ENCODE data around the gene RAB36.

The RAB36 gene

DNA sequence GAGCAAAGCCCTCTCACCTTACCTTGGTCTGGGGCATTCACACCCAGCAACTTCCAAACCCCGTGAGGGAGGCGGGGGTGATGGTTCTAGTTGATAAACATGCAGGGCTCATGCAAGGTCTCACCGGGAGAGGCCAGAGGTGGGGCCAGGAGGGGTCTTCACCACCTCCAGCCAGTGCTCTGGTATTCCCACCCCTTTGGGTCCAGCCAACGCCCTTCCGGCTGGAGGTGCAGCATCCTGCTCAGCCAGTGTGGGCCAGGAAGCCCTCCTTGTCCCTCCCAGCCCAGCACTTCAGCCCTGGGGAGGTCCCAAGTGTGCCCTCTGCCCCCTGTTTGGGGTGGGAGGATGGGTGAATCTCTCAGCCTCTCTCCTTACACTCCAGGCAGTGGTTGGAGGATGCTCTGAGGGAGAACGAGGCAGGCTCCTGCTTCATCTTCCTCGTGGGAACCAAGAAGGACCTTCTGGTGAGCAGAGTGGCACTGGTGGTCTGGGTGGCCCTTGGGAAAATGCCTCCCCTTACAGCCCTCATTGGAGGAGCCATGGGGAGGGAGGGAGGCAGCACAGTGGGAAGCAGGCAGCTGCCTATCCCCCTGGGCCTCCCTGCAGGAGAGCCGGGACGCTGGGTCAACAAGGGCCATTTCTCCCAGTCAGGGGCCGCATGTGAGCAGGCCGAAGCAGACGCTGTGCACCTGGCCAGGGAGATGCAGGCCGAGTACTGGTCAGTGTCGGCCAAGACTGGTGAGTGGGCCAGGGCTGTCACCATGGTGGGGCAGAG is 13.4 kb downstream of the RAB36 start:
- DNase-seq (ENCODE audit: low read depth) = no peak

DNA sequence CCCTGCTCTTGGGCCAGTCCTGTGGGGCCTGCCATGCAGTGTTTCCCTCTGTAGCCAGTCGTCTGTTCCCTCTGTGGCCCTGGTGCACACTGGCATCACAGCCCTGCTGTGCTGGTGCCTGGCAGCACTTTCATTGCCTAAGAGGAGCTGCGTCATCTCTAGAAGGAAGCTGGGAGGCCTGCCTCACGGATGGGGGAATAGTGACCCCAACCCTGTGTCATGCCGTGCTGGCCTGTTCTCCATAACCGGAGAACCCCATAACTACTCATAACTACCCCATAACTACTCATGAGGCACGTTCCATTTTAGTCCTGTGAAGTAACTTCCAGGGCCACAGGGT is 14.0 kb downstream of the RAB36 start:
- no peak for DNase-seq (ENCODE audit: low read depth)

DNA sequence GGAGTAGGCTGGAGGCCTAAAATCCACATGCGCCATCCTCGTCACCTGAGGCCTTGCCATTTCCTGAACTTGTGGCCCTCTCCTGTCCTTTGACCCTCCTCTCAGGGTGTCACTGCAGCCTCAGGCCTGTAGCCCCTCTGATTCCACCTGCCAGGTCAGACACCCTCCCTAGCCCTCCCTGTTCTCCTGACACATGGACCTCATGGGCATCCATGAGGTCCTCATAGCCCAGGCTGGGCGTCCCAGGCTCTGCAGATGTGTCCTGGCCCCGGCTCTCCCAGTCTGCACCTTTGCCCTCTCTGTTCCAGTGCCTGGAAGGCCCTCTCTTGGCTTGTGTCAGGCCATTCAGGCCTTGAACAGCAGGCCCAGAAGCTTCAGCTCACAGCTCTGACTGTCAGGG is 15.8 kb downstream of the RAB36 start:
- DNase-seq (ENCODE audit: low read depth) = no peak

DNA sequence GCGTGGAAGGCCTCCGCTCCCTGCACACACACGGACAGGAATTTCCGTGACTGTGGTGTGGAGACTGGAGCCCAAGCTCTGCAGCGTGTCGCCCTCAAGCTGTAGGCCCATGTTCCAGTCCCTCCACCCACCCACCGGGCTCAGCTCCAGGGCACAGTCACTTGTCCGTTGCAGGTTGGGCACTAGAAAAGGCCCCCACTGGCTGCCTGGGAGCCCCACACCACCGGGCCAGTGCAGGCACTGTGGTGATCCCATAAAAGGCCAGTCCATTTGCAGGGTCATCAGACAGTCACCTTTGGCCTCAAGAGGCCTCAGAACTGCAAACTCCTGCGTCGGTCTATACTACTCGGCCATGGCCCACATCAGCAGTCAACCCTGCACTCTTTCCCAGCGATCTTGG is 16.3 kb downstream of the RAB36 start:
- no peak for DNase-seq (ENCODE audit: low read depth)

DNA sequence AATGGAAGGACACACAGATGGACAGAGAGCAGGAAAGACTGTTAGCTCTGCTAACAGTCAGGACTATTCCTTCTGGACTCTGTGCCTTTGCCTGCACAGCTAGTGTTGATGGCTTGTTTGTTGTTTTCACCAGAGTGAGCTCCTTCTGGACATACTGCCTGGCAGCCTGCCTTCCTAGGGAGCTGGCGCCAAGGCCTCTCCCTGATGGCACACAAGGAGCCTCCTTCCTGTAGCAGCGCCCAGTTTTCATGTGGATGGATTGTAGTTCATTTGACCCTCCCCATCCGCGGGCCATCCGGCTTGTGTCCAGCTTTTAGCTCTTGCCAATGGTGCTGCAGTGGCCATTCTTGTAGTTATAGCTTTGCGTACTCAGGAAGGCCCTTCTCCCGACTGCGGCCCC is 18.4 kb downstream of the RAB36 start:
- no peak for DNase-seq (ENCODE audit: low read depth)

DNA sequence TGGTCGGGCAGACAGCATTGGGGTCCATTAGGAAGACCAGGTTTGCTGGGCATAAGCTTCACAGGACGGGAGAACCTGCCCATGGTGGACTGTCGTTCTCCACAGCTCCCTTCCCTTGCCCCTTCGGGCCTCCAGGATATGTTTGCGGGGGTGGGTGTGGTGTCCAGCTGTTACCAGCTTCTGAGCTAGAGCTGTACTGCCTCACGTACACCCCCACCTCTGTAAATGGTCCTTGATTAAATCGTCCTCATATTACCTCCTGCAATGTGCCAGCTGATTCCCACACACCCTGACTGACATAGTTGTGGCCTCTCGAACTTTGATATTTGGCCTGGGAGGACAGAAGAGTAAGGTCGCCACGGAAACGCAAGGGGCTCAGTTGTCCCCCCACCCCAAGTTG is 18.8 kb downstream of the RAB36 start:
- no peak for DNase-seq (ENCODE audit: low read depth)

DNA sequence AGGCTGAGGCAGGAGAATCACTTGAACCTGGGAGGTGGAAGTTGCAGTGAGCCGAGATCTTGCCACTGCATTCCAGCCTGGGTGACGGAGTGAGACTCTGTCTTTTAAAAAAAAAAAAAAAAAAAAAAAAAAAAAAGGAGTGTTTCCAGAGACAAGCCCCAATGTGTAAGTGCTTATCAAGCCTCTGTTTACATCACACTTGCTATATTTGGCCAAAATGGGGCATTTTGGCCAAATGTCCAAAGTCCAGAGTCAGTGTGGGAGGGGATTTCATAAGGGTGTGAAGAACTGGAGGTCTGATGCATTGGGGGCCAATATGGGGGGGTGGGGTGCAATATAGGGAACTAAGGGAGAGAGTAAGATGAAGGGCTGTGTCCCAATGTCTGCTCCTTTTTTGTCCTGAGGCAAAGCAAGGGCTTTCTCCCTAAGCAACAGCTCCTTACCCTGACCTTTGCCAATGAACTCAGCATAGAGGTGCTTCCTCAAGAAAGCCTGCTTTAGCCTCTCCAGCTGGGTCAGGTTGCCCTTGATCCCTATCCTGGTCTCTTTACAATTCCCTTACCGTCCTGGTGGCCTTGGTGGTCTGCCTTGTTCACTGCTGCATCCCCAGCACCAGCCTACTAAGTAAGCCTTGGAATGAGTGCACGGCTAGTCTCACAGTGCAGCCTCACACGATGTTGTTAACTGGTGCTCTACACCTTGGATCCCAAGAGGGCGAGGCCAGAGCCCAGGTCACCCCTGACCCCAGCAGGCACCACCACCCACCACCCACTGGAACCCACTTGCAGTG is 21.0 kb downstream of the RAB36 start:
- no peak for DNase-seq (ENCODE audit: low read depth)

DNA sequence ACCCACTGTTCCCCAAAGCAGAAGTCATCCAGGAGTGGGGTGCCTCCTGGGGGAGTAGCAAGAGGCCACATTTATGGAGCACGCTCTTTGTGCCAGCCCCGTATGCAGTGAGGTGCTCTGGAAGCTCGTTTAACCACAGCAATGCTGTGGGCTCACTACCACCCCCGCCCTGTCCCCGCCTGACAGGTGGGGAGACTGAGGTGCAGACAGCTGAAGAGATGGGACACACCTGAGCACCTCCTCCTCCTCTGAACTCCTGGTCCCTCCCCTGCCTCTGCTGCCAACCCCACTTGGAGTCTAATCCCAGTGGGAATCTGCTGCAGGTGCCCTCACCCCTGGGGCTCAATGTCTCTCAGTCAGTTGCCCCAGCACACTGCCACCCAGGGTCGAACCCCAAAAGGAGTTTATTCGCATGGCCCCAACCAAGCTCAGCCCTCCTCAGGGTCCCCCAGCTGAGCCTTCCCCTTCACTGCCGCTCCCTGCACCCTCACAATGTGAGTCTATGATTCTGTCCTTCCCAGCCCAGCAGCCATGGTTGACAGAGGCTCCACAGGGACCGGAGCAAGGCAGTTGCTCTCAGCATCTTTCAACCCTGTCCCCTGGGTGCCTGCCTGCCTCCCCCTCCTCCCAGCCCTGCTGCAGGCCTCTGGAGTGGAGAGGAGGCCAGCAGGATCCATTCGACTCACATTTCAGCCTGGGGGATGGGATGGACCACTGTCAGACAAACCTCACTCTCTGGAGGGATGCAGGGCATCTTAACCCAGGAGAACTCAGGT is 21.8 kb downstream of the RAB36 start:
- DNase-seq (ENCODE audit: low read depth) = no peak

DNA sequence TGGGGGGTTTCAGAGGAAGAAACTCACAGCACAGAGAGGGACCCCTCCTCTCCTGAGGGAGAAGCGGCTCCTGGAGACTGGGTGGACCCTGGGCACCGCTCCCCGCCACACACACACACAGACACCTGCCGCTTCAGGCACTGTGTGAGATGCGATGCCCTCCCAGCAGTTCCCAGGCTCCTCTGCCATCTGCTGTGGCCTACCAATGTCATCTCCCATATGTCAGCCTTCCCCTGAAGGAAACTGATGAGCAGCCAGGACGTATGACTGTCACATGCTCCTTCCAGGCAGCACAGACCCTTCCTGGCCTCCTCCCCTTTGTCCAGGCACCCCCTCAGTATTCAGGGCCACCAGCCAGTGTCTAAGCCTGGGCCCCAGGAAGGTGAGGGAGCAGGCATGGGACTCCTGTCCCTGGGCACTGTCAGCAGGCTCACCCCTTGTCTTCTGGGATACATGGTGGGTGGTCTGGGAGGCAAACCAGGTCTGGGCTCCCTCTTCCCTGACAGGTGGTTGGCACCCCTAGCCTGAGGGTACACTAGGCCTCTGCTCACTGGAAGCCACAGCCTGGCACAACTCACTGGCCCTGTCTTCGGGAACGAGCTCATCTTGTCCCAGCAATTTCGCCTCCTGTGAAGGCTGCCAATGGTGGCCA is 23.2 kb downstream of the RAB36 start:
- DNase-seq (ENCODE audit: low read depth) = no peak

DNA sequence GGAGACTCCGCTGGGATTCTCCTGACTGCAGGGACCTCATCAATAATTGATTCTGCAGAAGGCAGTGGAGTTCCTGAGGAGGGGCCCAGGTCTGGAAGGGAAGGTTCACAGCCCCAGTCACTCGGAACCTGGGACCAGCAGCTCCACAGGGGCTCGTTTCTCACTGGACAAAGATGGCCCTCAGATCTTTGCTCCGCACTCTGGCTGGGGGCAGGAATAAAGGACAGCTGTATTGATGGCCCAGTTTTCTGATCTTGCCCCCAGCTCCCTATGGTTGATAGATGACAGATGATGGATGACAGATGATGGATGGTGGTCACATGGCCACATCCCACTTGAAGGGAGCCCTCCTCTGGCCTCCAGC is 23.7 kb downstream of the RAB36 start:
- DNase-seq (ENCODE audit: low read depth) = no peak

DNA sequence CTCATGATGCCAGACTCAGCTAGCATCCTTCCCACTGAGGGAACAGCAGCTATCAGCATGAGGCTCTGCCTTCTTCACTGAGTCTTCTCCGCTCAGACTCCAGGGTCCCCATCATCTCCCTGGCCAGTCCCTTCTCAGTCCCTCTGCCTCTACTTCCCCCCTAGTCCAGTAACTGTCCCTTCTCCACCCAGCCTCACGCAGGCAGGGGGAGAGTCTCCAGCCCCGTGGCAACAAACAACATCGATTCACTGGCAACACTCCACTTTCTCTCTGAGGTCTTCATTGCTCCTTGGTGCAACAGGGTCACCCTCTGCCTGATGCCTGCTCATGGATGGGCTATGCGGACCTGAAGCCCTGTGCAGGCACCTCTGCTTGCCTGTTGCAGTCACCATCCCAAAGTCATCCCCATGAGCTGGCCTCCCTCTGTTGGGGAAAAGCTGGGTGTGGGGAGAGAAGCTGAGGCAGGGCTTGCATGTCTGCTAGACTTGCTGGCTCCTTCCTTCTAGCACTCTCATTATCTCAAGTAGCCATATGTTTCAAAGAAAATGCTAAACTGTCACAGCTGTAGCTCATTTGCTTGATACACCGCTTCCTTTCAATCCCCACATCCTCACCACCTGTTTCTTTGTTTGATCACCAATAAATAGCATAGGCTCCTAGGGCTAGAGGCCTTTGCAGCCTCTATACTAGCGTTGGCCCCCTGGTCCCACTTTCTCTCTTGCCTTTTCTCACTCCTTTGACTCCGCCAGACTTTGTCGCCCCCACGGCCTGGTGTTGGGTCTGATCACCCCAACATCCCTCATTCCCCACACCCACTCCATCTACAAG is 30.8 kb downstream of the RAB36 start:
- DNase-seq (ENCODE audit: low read depth) = no peak

DNA sequence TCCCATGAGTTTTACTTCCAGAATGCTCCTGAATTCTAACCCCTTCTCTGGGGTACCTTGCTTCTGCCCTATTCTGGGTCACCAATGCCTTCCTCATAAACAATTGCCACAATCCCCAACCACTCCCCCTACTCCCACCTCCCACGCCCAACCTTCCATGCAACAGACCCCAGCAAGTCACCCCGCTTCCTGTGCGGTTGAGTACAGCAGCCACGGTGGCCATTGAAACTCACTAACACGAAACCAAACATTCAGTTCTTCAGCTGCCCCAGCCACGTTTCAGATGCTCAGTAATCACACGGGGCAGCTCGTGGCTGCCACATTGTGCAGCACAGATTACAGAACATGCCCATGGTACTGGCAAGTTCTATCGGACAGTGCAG is 31.4 kb downstream of the RAB36 start:
- DNase-seq (ENCODE audit: low read depth) = no peak

DNA sequence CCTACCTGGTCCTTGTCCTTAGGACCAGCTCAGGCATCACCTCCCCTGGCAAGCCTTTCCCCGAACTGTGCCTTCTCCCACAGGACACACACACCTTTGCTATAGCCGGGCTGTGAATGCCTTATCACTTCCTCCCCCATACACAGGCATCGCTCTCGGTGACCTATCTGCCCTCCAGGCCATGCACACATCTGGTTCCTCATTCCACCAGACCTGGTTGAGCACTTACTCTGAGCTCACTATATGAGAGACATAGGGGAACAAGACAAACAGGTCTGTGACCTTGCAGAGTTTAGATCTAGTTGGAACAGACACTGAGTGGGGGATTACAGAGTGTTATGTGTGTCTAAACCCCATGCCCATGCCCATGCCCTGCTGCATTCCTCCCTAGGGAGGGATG is 31.9 kb downstream of the RAB36 start:
- DNase-seq (ENCODE audit: low read depth) = no peak

DNA sequence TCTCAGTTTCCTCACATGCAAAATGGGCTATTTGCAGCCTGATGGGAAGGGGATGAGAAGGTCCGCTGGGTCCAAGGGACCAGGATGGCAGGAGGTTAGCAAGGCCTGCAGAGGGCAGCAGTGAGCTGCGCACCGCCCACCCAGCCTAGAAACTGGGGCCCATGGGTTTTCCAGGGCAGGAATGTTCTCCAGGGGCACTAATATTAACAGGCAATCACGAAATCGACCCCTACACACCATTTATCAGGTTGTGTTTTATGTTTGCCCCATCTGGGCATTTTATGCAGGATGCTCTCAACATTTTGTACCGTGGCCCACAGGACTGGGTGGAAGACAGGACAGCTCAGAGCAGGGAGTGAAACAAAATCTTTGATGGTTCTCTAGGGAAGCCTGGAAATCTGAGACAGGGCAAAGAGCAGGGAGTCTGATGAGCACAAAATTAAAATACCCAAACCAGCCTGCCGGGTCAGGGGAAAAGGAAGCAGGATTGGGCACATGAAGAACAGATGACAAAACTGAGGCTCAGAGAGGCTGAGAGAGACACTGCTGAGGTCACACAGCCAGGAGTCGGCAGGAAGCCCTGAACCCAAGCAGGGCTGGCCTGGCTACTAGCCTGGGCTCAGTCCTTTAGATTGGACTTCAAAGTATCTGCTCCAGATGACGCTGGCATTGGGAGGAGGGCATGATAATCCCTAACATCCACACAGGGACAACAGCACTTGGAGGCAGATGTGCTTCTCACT is 33.4 kb downstream of the RAB36 start:
- DNase-seq (ENCODE audit: low read depth) = peak; percentile 50

DNA sequence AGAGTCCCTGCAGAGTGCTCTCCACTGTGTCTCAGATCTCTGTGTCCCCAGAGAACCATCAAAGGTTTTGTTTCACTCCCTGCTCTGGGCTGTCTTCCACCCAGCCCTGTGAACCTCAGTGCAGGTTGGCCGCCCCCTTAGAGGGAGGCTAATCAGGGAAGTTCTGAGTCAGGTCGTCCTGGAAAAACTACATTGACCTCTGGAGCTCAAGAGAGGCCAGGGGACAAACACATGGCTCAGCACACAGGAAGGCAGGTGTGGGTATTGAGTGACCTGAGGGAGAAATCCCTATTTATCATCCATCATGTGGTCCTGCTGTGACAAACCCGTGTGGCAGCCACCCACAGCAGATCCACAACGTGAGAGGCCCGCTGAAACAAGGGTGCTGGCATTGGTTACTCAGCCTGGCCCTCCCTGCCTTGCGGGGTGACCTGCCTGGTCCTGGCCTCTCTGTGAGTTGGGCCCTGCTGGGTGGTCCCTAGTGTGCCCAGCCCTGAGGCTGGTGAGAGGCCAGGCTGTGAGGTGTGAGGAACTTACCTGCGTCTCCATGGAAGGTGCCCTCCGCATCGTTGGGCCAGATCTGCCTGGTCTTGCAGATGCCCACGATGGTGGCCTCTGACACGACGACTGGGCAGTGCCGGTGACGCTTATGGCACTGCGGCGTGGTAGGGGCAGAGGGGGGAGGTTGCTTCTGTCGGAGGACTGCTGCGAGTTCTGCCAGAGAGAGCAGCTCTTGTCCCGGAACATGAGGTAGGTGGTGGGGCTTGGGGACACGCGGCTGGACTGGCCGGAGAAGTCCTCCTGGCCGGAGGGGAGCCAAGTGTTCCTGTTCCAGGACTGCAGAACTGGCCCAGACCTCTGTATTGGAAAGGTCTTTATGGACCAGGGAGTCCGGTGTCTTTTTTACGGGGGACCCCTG is 34.4 kb downstream of the RAB36 start:
- DNase-seq (ENCODE audit: low read depth) = no peak

DNA sequence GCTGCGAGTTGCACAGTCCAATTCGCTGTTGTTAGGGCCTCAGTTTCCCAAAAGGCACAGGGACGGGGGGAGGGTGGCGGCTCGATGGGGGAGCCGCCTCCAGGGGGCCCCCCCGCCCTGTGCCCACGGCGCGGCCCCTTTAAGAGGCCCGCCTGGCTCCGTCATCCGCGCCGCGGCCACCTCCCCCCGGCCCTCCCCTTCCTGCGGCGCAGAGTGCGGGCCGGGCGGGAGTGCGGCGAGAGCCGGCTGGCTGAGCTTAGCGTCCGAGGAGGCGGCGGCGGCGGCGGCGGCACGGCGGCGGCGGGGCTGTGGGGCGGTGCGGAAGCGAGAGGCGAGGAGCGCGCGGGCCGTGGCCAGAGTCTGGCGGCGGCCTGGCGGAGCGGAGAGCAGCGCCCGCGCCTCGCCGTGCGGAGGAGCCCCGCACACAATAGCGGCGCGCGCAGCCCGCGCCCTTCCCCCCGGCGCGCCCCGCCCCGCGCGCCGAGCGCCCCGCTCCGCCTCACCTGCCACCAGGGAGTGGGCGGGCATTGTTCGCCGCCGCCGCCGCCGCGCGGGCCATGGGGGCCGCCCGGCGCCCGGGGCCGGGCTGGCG is 35.1 kb downstream of the RAB36 start, which contains the start of gene BCR:
TSS of gene BCR (plus strand) at position 209 of the 592 bp plus-strand sequence. CDS start 452 bp downstream, outside the sequence.
- DNase-seq (ENCODE audit: low read depth) = no peak

DNA sequence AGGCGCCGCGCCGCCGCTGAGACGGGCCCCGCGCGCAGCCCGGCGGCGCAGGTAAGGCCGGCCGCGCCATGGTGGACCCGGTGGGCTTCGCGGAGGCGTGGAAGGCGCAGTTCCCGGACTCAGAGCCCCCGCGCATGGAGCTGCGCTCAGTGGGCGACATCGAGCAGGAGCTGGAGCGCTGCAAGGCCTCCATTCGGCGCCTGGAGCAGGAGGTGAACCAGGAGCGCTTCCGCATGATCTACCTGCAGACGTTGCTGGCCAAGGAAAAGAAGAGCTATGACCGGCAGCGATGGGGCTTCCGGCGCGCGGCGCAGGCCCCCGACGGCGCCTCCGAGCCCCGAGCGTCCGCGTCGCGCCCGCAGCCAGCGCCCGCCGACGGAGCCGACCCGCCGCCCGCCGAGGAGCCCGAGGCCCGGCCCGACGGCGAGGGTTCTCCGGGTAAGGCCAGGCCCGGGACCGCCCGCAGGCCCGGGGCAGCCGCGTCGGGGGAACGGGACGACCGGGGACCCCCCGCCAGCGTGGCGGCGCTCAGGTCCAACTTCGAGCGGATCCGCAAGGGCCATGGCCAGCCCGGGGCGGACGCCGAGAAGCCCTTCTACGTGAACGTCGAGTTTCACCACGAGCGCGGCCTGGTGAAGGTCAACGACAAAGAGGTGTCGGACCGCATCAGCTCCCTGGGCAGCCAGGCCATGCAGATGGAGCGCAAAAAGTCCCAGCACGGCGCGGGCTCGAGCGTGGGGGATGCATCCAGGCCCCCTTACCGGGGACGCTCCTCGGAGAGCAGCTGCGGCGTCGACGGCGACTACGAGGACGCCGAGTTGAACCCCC is 35.8 kb downstream of the RAB36 start:
- DNase-seq (ENCODE audit: low read depth) = no peak

DNA sequence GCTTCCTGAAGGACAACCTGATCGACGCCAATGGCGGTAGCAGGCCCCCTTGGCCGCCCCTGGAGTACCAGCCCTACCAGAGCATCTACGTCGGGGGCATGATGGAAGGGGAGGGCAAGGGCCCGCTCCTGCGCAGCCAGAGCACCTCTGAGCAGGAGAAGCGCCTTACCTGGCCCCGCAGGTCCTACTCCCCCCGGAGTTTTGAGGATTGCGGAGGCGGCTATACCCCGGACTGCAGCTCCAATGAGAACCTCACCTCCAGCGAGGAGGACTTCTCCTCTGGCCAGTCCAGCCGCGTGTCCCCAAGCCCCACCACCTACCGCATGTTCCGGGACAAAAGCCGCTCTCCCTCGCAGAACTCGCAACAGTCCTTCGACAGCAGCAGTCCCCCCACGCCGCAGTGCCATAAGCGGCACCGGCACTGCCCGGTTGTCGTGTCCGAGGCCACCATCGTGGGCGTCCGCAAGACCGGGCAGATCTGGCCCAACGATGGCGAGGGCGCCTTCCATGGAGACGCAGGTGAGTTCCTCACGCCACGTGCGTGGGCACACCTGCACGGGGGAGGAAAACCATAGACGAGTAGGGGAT is 36.5 kb downstream of the RAB36 start:
- no peak for DNase-seq (ENCODE audit: low read depth)
